ENCODE data around the gene CNOT6. TPM values are rescaled to one million over a fixed set of nuclear protein-coding genes. Genes with fewer than 3 reads are reported as not detected.

The CNOT6 gene
- total RNA-seq, 4 donors from 2014 or later, result 3.8 to 43.5 (median 17.0) TPM

- no peak for DNase-seq
- intact Hi-C loops (cut with DNase I; ENCODE audit: low total_unique reads), result no loop called here
- H3K27ac ChIP-seq, result no peak overlapping the region
- H3K4me3 ChIP-seq, result no peak overlapping the region
- H3K9me3 ChIP-seq, result no peaks in the 10 kb centered on the region
- TF ChIP-seq CTCF (IDR thresholded peaks at IDR 0.05), result no peak
- no peak for TF ChIP-seq POLR2A (IDR thresholded peaks at IDR 0.05)
- H3K27me3 ChIP-seq, result no peaks in the 10 kb centered on the region
- no peaks in the 10 kb centered on the region for H3K4me1 ChIP-seq
- no peaks in the 10 kb centered on the region for H3K36me3 ChIP-seq
These were observed 24.7 kb upstream of the CNOT6 start for GRCh38 chr5:180469586-180469865.

GRCh38 chr5:180469866-180470265 lies 24.3 kb upstream of the CNOT6 start:
- H3K4me3 ChIP-seq, result no peak overlapping the region
- TF ChIP-seq CTCF (IDR thresholded peaks at IDR 0.05) (no peak), POLR2A (IDR thresholded peaks at IDR 0.05) (no peak)
- DNase-seq, result no peak
- no peaks in the 10 kb centered on the region for H3K4me1 ChIP-seq
- intact Hi-C loops (cut with DNase I; ENCODE audit: low total_unique reads), result loop anchor here (5.0 kb wide), 1 partner anchor 178 kb away; the partner anchor contains the start of gene MAPK9
- H3K36me3 ChIP-seq, result no peaks in the 10 kb centered on the region
- H3K9me3 ChIP-seq, result no peaks in the 10 kb centered on the region
- no peak overlapping the region for H3K27ac ChIP-seq
- H3K27me3 ChIP-seq, result no peaks in the 10 kb centered on the region

GRCh38 chr5:180470361-180470760 lies 23.8 kb upstream of the CNOT6 start:
- TF ChIP-seq POLR2A (IDR thresholded peaks at IDR 0.05) (no peak), CTCF (IDR thresholded peaks at IDR 0.05) (no peak)
- no peak overlapping the region for H3K27ac ChIP-seq
- H3K4me3 ChIP-seq, result no peak overlapping the region
- intact Hi-C loops (cut with DNase I; ENCODE audit: low total_unique reads), result loop anchor here (5.0 kb wide), 1 partner anchor 178 kb away; the partner anchor contains the start of gene MAPK9
- no peak for DNase-seq
- no peaks in the 10 kb centered on the region for H3K27me3 ChIP-seq
- H3K36me3 ChIP-seq, result no peaks in the 10 kb centered on the region
- H3K9me3 ChIP-seq, result no peaks in the 10 kb centered on the region
- H3K4me1 ChIP-seq, result no peaks in the 10 kb centered on the region

- Histone ChIP-seq H3K4me1 (no peaks in the 10 kb centered on the region), H3K9me3 (no peaks in the 10 kb centered on the region), H3K36me3 (no peaks in the 10 kb centered on the region), H3K27ac (no peak overlapping the region), H3K4me3 (no peak overlapping the region), H3K27me3 (no peaks in the 10 kb centered on the region)
- intact Hi-C loops (cut with DNase I; ENCODE audit: low total_unique reads), result loop anchor here (5.0 kb wide), 1 partner anchor 179 kb away; the partner anchor contains the start of gene MAPK9
- peak; percentile 56 to 65 for DNase-seq
- TF ChIP-seq CTCF (IDR thresholded peaks at IDR 0.05) (peak; percentile 78 to 93 (median 88)), POLR2A (IDR thresholded peaks at IDR 0.05) (no peak)
These were observed 23.1 kb upstream of the CNOT6 start for GRCh38 chr5:180470966-180471582.

- TF ChIP-seq CTCF (IDR thresholded peaks at IDR 0.05) (no peak), POLR2A (IDR thresholded peaks at IDR 0.05) (no peak)
- Histone ChIP-seq H3K27me3 (no peaks in the 10 kb centered on the region), H3K9me3 (no peaks in the 10 kb centered on the region), H3K27ac (no peak overlapping the region), H3K4me1 (no peaks in the 10 kb centered on the region), H3K36me3 (no peaks in the 10 kb centered on the region), H3K4me3 (no peak overlapping the region)
- no peak for DNase-seq
- intact Hi-C loops (cut with DNase I; ENCODE audit: low total_unique reads), result loop anchor here (5.0 kb wide), 1 partner anchor 180 kb away; the partner anchor contains the start of gene MAPK9
These were observed 22.3 kb upstream of the CNOT6 start for GRCh38 chr5:180471866-180472265.

All from uterus (tissue), 4 donors.